HG02840 (cell line): ENCODE results near the gene RAC2.
"Not testable (repeated sequence)": the region's sequence is repeated elsewhere in the genome, so short reads cannot be mapped to it uniquely, and the experiment has no call there.

Experiments used
- ATAC-seq: cut with Tn5 transposase; IDR thresholded peaks from one replicate; pipeline ENCODE4 v1.9.1; 2021; ENCODE audit warnings: mild to moderate bottlenecking, moderate library complexity, moderate number of reproducible peaks; ENCODE audit not compliant: unreplicated experiment, low FRiP score

RAC2 gene

DNA sequence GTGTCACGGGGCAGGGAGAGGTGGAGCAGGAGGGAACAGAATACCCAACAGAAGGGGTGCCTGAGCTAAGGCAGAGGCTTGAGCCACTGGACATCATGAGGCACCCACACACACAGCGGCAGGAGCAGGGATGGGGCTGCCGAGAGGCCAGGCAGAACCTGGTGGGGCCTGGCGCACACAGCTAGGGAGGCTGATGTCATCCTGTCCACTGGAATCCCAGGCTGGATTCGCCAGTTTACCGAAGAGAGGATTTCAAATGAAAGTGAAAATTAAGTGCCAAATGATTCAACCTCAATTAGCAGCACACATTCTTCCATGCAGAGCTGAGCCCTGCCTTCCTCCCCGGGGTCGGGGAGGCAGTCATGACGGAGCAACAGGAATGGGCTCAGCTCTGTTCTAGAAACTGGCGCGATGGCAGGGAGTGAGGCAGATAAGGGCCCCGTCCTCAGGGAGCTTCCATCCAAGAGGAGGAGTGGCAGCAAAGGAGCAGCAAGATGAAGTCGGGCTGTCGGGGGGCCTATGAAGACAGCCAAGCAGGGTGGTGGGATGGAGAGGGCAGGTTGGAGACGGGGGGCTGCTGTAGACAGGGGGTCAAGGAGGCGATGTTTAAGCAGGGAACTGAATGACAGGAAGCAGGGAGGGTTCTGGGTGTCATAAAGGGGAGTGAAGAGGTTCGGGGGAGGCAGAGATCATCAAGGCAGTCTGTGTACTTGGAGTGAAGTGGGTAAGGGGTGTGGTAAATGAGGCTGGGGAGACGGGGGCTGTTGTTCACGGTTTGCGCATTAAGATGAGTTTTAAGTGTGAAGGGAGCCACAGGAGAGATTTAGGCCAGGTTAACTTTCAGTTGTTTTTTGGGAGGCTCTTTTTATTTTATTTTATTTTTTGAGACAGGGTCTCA is 6.4 kb downstream of the RAC2 start:
- ATAC-seq = no peak

DNA sequence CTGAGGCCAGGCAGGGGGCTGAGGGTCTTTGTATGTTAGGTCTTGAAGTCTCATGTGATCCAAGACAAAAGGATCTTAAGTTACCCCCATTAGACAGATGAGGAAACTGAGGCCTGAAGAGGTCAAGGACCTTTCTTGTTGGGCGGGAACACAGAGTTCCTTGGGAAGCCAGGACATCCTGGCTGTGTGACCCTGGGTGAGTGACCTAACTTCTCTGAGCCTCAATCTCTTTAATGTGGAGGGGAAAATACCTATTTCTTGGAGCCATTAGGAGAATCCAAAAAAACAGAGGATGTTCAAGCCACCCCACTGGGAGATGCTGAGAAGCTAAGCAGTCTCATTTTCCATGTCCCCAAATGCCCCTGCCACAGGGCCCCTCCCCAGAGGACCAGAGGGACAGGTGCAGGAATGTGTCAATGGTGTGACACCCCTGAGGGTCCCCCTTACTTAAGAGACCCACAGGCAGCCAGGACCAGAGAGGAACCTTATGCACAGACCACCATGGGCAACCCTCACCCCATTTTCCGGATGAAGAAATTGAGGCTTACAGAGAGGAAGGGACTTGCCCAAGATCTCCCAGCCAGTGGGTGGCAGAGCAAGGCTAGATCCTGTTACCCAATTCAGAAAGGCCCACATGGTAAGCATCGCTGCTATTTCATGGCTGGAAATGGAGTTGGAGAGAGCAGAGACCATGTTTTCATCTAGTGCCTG is 8.0 kb downstream of the RAC2 start:
- ATAC-seq = no peak

DNA sequence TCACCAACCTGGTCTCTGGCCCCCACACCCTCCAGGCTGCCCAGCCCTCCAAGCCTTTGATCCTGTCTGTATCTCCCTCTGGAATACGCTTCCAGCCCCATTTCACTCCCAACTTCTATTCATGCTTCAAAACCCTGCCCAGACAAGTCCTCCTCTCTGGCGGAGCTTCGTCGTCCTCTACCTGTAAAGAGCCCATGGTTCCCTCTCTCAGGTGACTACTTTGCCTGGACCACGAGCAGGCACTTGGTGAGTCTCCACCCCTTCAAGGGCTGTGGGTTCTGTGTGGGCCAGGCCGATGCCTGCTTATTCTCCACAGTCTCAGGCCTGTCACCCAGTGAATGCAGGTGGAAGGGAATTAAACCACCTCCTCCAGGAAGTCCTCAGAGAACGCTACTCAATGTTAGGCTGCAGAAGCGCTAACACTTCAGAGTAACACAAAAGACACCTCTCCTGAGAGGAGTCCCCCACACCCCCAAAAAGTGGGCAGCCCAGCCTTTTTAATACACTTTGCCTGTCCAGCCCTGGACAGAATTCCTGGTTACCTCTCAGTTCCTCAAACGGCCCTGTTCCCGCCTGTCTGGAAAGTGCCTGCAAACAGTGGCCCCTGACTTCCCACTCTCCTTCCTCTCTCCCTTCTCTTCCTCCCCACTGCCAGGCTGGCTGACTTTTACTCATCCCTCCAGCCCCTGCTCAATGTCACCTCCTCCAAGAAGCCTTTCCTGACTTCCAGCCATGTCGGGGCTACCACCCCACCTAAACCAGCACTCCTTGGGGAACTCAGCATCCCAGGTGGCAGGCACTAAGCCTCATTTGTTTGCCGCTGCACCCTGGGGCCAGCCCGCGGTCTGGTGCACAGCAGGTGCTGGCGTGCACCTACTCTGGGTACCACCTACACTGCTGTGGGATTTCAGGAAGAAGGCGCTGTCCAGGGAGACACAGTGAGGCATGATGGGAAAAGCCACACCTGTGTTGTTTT is 9.0 kb downstream of the RAC2 start:
- ATAC-seq = no peak

DNA sequence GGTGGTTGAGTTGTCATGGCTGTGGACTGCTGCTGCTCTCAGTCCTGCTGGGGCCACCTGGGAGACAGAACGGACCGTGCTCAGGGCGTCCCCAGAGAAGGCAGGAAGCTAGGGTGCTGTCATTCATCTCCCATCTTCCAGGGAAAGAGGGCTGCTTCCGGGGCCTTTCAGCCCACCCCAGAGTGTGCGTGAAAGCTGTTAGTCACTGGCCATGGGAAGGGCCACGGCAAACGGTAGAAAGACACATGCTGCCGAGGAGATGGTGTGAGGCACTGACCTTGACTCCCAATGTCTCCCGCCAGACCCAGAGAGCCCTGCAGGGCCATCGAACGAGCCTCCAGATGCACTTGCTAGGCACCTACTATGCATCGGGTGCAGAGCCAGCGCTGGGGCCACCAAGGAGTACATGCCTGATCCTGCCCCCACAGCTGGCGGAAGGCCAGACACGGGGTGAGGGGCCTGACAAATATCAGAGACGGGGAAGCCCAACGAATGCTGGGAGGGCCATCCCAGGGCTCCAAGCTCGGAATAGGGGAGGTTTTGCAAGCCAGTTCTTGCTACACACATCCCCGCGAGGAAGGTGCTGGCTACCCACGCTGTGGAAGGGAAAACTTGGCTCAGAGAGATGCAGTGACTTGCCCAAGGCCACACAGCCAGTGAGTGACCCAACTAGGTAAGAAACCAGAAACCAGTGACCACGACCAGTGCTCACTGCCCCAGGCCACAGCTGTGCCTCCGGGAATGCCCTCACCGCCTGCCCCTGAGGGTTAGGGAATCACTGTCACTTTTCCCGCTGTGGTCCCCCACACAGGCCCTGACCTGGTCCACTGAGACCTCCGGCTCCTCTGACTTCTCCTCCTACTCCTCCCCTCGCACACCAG is 10.1 kb downstream of the RAC2 start:
- ATAC-seq = no peak

DNA sequence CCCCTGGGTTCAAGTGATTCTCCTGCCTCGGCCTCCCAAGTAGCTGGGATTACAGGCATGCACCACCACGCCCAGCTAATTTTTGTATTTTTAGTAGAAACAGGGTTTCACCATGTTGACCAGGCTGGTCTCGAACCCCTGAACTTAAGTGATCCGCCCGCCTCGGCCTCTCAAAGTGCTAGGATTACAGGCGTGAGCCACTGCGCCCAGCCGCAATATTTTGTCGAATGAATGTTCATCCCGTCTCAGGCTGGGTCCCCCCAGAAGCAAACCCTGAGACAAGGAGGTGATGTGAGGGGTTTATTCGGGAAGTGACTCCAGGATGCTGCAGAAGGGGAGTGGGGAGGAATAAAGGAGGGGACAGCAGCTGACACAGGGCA is 10.7 kb downstream of the RAC2 start:
- not testable (repeated sequence) for ATAC-seq

DNA sequence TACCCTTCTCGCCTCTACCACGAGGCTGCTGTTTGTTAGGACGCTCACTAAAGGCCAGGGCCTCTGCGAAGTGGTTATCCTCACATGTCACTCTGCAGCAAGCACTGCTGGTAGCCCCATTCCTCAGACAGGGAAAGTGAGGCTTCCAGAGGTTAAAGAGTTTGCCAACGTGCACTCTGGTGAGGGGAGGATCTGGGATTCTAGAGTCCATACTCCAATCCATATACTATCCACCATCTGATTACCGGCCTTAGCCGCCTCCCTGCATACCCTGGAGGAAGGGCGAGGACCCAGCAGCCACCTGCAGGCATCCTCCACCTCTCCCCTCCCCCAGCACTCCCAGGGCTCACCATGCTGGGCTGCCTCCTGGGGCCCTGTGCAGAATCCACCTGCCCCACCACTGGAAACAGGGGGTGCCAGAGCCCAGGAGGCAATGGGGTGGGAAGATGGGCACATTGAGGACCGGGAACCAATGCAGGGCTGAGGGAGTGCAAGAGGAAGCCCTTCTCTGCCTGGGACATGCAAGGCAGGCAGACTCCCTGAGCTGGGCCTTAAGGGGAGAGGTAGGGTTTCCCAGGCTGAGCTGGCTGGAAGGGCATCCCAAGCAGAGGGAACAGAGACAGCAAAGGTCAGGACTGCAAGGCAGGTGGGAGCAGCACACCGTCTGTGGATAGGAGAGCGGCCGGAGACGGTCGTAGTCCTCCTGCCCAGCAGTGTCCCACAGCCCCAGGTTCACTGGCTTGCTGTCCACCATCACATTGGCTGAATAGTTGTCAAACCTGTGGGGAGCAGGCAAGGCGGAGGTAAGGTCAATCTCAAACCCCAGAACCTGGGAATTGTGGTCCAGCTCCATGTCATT is 11.7 kb downstream of the RAC2 start:
- no peak for ATAC-seq

- ATAC-seq = no peak
Measured at GRCh38 chr22:37231406-37232139, 12.5 kb downstream of the RAC2 start.

GRCh38 chr22:37230673-37231405 is 13.2 kb downstream of the RAC2 start:
- ATAC-seq = peak; percentile 31

DNA sequence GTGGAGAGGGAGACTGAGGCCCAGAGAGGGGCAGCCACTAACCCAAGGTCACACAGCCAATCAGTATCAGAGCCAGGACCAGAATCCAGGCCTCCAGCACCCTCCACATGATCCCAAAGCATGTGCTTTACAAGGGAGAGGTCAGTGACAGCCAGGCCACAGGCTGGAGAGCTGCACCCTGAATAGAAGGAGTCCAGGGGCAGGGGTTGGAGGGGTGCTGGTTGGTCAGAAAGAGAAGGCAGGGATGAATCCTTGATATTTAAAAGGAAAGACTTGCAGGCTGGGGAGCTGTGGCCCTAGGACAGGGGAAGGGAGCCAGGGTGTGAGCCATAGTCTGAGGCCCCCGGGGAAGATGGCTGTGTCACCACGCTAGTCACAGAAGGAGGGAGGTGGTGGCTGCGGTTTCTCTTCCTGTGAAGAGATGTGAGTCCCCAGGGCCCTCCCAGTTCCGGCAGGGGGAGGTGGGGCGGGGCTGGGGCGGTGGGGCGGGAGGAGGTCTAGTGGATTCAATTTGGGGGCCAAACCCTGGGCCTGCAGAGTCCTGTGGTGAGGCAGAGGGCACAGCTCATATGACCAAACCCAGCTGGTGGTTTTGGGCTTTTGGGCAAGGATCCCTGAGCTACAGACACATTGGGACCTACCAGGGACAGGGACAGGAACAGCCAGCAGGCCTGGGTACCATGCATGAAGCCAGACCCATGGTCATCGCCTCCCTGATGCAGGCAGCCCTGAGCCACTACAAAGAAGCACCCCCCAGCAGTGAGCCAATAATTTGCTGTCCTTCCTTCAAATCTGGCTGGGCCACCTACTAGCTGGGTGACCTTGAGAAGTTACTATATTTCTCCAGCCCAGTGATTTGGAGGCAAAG is 14.0 kb downstream of the RAC2 start:
- ATAC-seq = peak; percentile 41

DNA sequence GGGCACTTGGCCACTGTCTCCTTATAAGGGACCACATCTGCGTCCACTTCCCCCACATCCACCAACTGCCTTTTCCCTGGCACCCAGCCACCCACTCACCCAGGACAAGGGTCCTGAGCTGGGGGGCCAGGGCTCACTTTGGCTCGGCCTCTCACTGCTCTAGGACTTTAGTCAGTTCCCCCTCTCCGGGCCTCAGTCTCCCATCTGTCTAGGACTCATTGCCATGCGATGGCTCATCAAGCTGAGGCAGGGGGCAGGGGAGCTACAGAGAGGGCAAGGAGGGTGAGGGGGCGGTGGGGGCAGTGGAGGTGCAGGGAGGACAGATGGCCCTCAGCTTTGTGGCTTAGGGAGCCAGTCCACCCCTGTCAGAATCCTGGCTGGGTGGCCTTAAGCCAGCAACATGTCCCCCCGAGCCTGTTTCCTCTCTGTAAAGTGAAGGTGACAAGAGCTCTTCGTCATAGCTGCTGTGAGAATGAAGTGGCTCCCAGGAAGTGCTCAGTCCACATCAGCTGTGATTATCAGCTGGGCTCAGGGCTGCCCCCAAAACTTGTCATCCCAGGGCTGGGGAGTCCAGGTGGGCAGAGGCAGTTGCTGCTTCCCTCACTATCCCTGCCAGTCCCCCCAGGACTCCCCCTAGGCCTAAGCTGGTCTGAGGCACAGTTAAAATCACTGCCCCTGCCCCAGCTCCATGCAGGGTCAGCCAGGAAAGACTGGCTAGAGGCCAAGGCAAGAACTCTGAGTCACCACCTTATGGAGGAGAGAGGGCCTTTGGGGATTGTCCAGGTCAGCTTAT is 14.9 kb downstream of the RAC2 start:
- ATAC-seq = no peak

DNA sequence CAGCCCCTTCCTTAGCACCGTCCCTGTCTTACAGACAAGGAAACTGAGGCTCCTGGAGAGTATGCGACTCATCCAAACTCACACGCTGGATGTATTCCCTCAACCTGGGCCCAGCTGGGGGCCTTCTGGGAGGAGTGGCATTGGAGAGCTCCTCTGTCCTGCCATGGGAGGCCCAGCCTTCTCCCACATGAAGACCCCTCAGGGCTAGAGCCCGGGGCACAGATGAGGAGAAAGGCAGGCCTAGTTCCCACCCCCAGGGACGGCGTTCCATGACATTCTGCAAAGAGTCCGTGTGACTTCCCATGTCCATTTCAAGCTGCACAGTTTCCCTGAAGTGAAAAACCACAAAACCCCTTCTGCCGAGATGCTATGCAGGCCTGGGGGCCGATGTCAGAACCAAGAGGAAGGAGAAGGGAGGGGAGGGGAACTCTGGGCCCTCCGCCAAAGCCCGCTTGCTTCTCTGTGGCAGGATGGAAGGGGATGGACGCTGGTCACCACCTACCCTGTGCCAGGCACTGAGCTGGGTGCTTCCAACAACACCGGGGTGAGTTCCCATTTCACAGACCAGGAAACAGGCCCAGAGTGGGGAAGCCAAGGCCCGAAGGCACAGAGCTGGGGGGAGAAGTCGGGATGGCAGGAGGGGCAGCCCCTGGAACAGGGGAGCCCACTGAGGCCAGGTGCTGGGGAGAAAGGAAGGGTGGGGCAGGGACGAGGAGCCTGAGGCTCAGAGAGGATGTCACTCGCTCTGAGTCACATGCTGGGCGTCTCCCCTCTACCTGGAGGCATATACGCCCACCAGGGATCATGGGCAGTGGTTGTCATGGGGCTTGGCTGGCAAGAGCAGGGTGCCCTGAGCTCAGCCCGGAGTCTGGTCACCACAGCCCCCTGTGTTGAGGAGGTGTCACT is 15.7 kb downstream of the RAC2 start:
- ATAC-seq = no peak

DNA sequence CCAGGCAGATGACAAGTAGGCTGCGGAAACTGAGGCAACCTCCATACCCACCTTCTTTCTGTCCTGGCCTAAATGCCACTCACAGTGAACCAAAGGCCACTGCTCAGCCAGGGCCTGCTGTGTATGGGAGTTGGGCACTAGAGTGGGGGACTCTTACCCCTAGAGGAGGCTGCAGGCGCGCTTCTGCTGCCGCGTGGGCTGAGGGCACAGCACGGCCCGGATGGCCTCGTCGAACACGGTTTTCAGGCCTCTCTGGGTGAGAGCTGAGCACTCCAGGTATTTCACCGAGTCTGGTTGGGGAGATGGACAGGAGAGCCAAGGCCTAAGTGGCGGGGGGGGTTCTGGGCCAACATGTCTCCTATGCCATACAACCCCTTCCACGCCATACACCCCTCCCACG is 17.6 kb downstream of the RAC2 start:
- ATAC-seq = no peak

- ATAC-seq = no peak
Measured at GRCh38 chr22:37226087-37226486, 18.0 kb downstream of the RAC2 start.

GRCh38 chr22:37225481-37225880 is 18.6 kb downstream of the RAC2 start:
- no peak for ATAC-seq
